ENCODE measurements around the gene RERE.

RERE gene

DNA sequence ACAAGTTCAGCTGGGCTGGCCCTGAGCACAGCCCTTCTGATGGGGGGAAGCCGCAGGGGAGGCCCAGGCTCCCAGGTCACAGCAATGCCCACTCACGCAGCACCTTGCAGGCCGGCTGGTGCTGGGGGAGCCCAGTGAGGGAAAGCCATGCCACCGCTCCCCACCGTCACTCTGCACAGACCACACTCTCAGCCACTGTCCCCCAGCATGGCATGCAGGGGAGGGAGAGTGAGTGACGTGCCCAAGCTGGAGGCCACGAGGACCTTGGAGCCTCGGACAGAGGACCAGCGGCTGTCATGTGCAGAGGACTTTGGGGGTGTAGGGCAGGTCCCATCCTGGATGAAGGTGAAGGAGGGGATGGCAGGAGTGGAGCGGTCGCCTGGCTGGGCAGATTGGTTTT is 474.4 kb downstream of the RERE start:
- no peak for DNase-seq (ENCODE audit: low read depth in 4 of 4, low spot score in 1 of 4)

DNA sequence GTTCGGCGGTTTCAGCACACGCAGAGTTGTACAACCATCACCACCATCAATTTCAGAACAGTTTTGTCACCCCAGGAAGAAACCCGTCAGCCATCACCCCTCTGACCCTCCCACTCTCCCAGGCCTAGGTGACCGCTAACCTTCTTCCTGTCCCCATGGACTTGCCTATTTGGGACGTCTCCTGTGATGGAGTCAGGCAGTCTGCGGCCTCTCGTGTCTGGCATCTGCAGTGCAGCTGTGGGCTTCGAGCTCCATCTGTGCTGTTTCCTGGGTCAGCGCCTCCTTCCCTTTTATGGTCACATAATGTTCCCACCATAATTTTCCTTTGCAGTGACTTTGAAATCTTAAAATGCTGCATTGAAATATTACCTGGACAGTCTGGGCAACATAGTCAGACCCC is 475.1 kb downstream of the RERE start:
- no peak for DNase-seq (ENCODE audit: low read depth in 4 of 4, low spot score in 1 of 4)

DNA sequence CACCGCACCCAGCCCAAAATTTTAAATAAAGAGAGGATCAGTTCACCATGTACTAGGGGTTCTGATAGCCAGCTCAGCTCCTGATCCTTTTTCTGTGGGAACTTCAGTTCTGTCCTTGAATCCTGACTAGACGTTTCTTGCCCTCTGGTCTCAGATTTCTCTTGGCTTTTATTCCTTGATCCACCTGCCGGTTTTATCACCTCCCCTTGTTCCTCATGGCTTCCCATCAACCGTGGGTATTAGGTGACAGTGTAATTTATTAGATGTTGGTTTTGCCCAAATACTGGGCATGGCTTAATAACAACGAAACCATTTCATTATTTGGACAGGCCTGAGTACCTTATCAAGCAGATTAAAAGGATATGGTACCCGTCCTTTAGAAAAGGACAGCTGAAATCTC is 477.0 kb downstream of the RERE start:
- no peak for DNase-seq (ENCODE audit: low read depth in 4 of 4, low spot score in 1 of 4)

DNA sequence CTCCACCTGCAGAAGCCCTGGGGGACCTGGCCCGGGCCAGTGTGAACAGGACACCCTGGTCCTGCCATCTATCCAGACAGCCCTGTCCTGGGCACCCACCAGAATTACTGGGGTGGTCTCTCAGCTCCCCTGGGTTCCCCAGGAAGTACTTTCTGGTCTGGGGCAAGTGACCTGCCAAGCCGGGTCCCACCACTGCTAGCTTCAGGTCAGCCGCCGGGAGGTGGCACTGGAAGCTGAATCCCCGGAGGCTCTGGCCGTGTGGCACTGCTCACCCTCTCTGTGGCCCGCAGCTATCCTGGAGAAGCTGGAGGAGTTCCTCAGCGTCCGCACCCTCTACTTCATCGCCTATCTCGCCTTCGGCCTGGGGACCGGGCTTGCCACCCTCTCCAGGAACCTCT is 478.2 kb downstream of the RERE start:
- no peak for DNase-seq (ENCODE audit: low read depth in 4 of 4, low spot score in 1 of 4)

DNA sequence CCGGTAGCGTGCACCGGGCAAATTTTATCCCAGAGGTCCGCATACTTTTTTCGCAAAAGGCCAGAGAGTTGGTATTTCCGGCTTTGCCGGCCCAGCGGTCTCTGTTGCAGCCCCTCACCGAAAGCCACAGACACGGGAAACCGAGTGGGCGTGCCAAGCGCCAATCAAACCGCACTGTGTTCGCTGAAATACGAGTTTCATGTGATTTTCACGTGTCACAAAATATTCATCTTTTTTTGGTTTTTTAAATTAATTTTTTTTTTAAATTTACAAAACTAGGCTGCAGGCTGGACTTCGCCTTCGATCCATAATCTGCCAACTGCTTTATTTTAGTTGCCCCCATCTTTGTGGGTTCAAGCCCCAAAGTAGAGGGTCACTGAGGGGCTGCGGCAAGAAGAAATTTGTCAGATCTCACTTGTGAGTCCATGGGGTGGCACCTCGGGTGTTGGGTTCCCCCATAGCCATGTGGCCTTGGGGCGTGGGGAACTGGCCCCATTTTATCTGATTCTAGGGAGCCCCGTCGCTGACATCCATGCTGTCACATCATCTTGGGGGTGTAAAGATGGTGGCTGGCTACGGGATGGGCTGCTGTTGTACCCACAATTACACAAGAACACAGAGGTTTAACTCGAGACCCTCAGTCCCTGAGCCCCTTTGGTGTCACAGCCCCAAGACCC is 478.8 kb downstream of the RERE start:
- no peak for DNase-seq (ENCODE audit: low read depth in 4 of 4, low spot score in 1 of 4)

DNA sequence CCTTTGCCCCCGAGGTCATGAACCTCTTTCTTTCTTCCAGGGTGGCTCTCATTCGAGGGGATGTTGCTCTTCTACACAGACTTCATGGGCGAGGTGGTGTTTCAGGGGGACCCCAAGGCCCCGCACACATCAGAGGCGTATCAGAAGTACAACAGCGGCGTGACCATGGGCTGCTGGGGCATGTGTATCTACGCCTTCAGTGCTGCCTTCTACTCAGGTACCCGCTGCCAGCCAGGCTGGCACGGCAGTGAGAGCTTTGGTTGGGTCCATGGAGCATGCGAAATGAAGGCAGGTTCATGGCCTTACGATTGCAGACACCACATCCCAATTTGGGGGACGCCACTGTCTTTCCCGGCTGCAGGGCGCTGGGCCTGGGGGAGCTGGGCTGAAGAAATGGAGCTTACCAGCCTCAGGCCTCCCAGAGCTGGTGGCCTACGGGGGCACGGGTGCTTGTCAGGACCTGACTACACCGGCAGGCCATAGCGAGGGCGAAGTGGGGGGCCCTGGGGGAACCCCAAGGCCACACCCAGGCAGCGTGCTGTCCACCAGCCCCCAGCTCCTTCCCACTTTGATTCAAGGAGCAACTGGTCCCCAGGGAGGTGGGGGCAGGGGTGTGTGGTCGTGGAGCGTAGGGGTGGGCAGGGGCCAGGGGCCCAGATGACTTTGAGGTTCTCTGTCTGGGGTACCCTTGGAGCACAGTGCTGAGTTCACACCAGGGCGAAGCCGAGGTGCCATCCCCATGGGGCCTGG is 479.5 kb downstream of the RERE start:
- no peak for DNase-seq (ENCODE audit: low read depth in 4 of 4, low spot score in 1 of 4)

DNA sequence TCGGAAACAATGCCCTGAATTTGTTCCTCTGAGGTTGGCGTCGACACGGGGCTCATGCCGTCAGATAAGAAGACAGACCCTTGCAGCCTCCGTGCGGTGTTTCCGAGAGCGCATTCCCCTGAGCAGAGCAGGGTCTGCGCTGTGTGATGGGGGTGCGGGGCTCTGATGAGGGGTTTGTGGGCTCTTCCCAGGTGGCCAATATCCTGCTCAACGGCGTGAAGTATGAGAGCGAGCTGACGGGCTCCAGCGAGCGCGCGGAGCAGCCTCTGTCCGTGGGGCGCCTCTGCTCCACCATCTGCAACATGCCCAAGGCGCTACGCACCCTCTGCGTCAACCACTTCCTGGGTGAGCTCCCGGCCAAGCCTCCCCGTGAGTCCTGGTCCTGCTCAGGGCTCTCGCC is 482.2 kb downstream of the RERE start:
- no peak for DNase-seq (ENCODE audit: low read depth in 4 of 4, low spot score in 1 of 4)

DNA sequence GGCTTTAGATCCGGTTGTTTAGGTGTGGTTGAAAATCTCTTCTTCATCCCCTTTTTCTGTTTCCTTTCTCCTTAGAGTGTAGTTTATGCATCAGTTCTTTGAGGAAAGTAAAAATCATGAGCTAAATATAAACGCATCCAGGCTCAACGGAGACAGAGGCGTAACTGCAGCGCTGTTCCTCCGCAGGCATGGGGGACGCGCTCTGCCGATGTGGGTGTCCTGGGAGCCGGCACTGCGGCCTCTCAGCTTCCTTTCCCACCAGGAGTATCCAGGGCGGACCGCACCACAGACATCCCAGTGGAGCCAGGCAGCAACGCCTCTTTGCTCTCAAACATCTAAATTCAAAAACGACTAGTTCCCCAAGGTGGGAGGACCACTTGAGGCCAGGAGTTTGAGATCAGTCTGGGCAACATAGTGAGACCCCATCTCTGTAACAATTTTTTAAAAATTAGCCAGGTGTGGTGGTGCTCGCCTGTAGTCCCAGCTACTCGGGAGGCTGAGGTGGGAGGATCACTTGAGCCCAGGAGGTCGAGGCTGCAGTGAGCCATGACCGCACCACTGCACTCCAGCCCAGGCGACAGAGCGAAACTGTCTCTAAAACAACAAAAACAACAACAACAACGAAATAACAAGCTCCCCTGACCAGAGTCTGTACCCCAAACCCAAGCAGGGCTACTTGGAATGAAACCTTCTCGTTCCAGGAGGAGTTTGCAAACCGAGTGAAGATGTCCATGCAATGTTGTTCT is 483.2 kb downstream of the RERE start:
- DNase-seq (ENCODE audit: low read depth in 4 of 4, low spot score in 1 of 4) = no peak

DNA sequence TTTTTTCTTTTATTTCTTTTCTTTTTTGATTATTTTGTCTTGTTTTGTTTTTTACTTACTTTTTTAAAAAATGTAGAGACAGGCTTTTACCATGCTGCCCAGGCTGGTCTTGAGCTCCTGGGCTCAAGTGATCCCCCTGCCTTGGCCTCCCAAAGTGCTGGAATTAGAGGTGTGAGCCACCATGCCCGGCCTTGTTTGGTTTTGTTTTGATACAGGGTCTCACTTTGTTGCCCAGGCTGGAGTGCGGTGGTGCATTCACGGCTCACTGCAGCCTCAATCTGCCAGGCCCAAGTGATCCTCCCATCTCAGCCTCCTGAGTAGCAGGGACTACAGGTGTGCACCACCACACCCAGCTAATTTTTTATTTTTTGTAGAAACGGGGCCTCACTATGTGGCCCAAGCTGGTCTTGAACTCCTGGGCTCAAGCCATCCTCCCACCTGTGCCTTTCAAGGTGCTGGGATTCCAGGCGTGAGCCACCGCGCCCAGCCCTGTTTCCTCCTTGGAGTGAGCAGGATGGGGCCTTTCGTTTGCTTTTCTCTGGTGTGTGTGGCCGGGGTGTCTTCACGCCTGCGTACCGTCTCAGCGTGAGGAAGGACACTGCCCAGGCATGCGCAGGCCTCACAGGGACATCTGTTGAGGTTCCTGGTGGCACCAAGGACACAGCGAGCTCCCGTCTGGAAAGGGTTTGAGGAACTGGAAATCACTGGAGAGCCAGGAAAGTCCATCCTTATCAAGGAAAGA is 484.0 kb downstream of the RERE start:
- DNase-seq (ENCODE audit: low read depth in 4 of 4, low spot score in 1 of 4) = no peak

DNA sequence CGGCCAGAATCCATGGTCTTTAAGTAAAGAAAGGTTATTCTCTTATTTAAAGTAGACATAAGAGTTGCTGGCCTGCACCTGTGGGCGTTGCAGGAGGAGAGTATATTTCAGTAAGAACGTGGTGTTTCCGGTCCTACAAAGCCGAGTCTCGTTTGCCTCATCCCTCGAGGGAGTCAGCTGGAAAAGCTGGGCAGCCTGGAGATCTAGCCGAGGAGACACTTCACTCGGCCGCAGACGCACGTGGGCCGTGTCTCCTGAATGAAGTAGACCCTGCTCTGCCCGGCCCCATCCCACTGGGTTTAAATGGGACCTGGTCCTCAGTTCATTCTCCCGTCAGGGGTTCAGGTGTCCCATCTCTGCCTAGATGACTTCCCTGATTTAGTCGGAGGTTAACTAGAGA is 484.6 kb downstream of the RERE start:
- DNase-seq (ENCODE audit: low read depth in 4 of 4, low spot score in 1 of 4) = no peak

DNA sequence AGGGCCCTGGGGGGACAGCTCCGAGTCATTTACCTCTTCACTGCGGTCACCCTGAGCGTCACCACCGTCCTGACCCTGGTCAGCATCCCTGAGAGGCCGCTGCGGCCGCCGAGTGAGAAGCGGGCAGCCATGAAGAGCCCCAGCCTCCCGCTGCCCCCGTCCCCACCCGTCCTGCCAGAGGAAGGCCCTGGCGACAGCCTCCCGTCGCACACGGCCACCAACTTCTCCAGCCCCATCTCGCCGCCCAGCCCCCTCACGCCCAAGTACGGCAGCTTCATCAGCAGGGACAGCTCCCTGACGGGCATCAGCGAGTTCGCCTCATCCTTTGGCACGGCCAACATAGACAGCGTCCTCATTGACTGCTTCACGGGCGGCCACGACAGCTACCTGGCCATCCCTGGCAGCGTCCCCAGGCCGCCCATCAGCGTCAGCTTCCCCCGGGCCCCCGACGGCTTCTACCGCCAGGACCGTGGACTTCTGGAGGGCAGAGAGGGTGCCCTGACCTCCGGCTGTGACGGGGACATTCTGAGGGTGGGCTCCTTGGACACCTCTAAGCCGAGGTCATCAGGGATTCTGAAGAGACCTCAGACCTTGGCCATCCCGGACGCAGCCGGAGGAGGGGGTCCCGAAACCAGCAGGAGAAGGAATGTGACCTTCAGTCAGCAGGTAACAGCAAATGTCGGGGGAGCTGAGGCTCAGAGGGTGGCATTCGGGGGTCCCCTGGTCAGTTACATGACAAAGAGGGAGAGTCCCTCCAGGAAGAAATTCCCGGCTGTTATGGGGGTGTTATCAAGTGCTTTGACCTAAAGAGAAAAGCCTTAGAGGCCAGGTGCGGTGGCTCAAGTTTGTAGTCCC is 486.9 kb downstream of the RERE start:
- no peak for DNase-seq (ENCODE audit: low read depth in 4 of 4, low spot score in 1 of 4)

DNA sequence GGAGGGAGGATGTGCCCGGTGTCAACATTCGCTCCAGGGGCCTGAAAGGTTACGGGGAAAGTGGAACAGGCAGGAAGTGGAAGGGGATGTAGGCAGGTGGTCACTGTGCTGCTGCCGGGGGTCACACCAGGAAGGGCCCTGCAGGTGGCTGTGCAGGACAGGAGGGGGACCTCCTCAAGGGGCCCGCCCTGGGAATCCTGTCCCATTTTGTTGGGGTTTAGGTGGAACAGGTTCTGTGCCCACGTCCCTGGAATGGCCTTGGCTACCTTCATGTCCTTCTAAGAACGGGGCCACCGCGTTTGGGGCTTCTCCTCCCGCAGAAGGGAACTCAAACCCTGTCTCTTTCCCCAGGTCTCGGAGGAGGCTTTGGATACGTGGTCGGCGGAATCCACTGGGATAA is 487.6 kb downstream of the RERE start:
- DNase-seq (ENCODE audit: low read depth in 4 of 4, low spot score in 1 of 4) = no peak

DNA sequence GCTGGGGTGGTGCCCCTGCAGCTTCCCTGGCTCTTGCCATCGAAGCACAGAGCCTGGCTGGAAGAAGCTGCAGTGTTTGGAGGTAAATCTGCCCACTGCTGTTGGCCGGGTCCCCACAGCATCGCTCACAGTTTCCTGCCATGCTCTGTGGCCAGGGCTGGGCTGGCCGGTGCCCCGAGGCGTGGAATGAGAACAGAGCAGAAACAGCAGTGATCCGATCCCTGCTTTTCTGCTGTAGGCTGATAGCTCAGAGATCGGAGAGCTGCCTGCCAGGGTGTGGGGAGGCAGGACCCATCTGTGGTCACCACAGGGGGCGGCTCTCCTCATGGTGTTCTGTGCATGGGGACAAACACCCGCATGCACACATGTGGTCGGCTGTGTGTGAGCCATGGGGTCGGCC is 488.0 kb downstream of the RERE start:
- no peak for DNase-seq (ENCODE audit: low read depth in 4 of 4, low spot score in 1 of 4)

DNA sequence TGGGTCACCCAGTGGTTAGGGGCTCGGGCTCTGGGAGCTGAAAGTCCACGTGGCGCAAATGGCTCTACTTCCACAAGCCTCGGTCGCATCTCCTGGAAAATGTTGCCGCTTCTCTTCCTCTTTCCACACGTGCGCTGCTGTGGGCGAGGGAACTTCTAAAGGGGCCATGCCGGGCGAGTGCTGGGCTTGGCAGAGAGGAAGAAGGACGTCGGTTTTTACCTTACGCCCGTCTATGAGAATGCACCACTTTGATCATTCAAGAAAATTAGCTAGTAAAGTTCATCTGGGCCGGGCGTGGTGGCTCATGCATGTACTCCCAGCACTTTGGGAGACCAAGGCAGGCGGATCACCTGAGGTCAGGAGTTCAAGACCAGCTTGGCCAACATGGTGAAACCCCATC is 489.2 kb downstream of the RERE start:
- no peak for DNase-seq (ENCODE audit: low read depth in 4 of 4, low spot score in 1 of 4)

DNA sequence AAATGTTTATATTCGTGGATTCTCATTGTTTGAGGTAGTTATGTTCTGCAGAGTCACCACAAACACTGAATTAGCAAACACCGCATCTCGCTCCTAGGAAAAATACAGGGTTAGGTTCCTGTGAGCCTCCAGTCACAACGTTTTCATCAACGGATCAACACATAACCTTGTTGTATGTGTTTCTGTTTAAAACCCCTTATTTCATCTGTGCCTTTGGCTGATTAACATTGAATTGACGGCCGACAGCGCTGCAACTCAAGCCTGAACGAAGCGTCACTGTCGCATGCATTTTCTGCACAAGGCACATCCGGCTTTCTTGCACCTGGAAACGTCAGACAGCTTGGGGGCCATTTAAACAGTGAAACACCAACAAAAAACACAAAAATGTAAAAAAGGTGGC is 491.2 kb downstream of the RERE start:
- DNase-seq (ENCODE audit: low read depth in 4 of 4, low spot score in 1 of 4) = no peak

DNA sequence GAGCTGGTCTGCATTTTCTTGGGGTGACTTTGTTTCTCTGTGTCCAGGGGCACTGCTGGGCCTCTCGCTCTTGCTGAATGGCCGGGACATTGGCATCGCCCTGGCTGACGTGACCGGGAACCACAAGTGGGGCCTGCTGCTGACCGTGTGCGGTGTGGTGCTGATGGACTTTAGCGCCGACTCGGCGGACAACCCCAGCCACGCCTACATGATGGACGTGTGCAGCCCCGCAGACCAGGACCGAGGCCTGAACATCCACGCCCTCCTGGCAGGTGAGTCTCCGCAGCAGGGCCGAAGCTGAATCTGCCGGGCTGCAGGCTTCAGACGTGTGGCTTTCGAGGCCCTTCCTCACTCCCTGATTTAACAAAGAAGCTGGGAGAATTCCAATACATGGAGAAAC is 491.7 kb downstream of the RERE start:
- no peak for DNase-seq (ENCODE audit: low read depth in 4 of 4, low spot score in 1 of 4)

DNA sequence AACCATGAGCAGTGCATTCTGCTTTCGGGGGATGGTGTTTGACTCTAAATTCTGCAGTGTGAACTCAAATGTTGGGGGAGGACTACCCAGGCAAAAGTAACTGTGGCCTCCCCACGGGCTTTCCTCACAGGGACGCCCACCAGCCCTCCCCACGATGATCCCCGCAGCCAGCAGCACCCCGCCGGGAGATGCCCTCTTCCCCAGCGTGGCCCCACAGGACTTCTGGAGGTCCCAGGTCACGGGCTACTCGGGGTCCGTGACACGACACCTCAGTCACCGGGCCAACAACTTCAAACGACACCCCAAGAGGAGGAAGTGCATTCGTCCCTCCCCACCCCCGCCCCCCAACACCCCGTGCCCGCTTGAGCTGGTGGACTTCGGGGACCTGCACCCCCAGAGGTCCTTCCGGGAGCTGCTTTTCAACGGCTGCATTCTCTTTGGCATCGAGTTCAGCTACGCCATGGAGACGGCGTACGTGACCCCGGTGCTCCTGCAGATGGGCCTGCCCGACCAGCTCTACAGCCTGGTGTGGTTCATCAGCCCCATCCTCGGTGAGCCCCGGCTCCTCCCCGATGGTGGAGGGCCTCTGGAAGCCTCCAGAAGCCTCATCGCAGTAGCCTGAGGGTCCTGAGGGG is 493.1 kb downstream of the RERE start:
- DNase-seq (ENCODE audit: low read depth in 4 of 4, low spot score in 1 of 4) = no peak

DNA sequence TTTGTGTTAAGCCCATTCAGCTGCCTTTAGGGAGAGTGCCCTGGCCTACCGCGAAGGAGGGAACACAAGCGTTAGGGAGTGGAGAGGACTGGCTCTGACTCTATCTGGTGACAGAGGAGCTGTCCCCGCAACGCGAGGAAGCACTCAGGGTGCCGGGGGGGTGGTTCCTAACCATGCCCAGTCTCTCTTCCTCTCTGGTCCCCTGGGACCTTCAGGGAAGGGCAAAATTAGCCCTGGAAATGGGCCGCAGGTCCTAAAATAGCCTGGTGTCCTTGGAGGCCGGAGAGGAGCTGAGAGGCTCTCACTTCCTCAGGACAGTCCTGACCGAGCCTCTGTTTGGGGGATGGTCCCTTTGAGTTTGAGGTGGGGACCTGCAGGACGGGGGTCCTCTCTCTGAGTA is 493.7 kb downstream of the RERE start:
- DNase-seq (ENCODE audit: low read depth in 4 of 4, low spot score in 1 of 4) = no peak

DNA sequence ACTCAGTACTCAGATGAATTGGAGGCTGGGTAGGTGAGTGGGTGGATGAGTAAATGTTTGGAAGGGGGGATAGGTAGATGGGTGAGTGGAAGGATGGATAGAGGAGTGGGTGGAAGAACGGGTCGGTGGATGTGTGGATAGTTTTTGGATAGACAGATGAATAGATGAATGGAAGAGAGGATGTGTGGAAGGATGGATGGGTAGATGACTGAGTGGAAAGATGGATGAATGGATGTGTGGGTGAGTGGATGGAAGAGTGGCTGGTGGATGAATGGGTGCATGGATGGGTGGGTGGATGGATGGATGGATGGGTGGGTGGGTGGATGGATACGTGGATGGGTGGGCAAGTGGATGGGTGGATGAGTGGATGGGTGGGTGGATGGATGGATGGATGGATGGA is 495.8 kb downstream of the RERE start:
- no peak for DNase-seq (ENCODE audit: low read depth in 4 of 4, low spot score in 1 of 4)

DNA sequence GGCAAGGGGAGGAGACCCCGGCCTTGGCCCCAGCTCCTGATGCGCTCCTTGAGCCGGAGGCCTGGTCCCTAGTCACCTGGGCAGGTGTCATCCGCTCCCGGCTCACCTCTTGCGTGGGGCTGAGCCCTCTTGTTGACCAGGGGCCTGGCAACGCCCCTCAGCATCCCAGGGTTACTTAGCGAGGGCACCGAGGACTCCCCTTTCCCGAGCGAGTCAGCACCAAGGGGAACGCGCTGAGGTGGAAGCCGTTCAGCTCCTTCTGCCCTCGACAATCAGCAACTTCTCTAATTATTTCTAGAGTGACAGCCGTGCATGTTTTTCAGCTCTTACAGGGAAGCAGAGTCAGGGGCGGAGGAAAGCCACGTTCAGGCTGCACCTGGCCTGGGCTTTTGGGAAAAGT is 499.0 kb downstream of the RERE start:
- no peak for DNase-seq (ENCODE audit: low read depth in 4 of 4, low spot score in 1 of 4)
